Osteoblast (primary cell): ENCODE measurements around the gene DUSP1. TPM values are rescaled to one million over a fixed set of nuclear protein-coding genes. Genes with fewer than 3 reads are reported as not detected.

Source experiments
- DNase-seq: peaks from one replicate; pipeline ENCODE4 v3.0.0; 2011; ENCODE audit warnings: low spot score, mixed read lengths; ENCODE audit not compliant: insufficient read length; ENCODE audit errors: missing footprints
- H2AFZ ChIP-seq: 2 replicates; pipeline ENCODE4 v1.6.0; 2011; ENCODE audit warnings: mild to moderate bottlenecking, low read length
- H3K27ac ChIP-seq: 2 replicates; pipeline ENCODE4 v1.5.1; 2011; ENCODE audit warnings: mild to moderate bottlenecking, low read depth, low read length, moderate library complexity
- H3K27me3 ChIP-seq: 2 replicates; pipeline ENCODE4 v1.6.0; 2012; ENCODE audit warnings: mild to moderate bottlenecking, control low read depth, inconsistent platforms, low read length, moderate library complexity; ENCODE audit not compliant: insufficient read depth
- H3K36me3 ChIP-seq: 2 replicates; pipeline ENCODE4 v1.5.1; 2011; ENCODE audit warnings: mild to moderate bottlenecking, low read length, control low read depth, moderate library complexity; ENCODE audit not compliant: insufficient read depth
- H3K4me1 ChIP-seq: 2 replicates; pipeline ENCODE4 v1.5.1; 2011; ENCODE audit warnings: mild to moderate bottlenecking, low read length, control low read depth, moderate library complexity; ENCODE audit not compliant: insufficient read depth
- H3K4me2 ChIP-seq: 2 replicates; pipeline ENCODE4 v1.6.0; 2011; ENCODE audit warnings: mild to moderate bottlenecking, low read length; ENCODE audit not compliant: insufficient read depth
- H3K4me3 ChIP-seq: fragments of 200-600 bp; sonication (generic); 3 replicates; pipeline ENCODE4 v1.5.1; 2012; ENCODE audit warnings: mild to moderate bottlenecking, low read length, inconsistent platforms; ENCODE audit not compliant: insufficient read depth
- H3K79me2 ChIP-seq: 2 replicates; pipeline ENCODE4 v1.6.0; 2012; ENCODE audit warnings: mild to moderate bottlenecking, low read length, control low read depth, inconsistent platforms; ENCODE audit not compliant: insufficient read depth
- H3K9me3 ChIP-seq: 2 replicates; pipeline ENCODE4 v1.5.1; 2011; ENCODE audit warnings: low read depth, low read length, control low read depth
- H4K20me1 ChIP-seq: 2 replicates; pipeline ENCODE4 v1.6.0; 2012; ENCODE audit warnings: mild to moderate bottlenecking, low read length, control low read depth; ENCODE audit not compliant: insufficient read depth
- CTCF ChIP-seq: IDR thresholded peaks from 2 replicates; pipeline ENCODE4 v1.5.1; 2011; ENCODE audit warnings: mild to moderate bottlenecking, low read depth, low read length, moderate library complexity; ENCODE audit errors: extremely low read depth
- total RNA-seq: library from RNA; depleted of rRNA; stranded (reverse); fragments of >200 nt; gene quantifications from 2 replicates; pipeline ENCODE4 v1.2.3, GENCODE V29; 2012

Gene DUSP1
- total RNA-seq, 1 donor, result 74.6 TPM

GRCh38 chr5:172745838-172746237 is 25.2 kb downstream of the DUSP1 start:
- no peaks in the 10 kb centered on the region for H4K20me1 ChIP-seq
- peaks cover 8% of the 10 kb centered on the region for H3K4me1 ChIP-seq
- H3K4me2 ChIP-seq, result no peak overlapping the region
- H3K27ac ChIP-seq, result no peak overlapping the region
- H3K4me3 ChIP-seq, result no peak overlapping the region
- H3K9me3 ChIP-seq, result no peaks in the 10 kb centered on the region
- no peaks in the 10 kb centered on the region for H3K27me3 ChIP-seq
- no peaks in the 10 kb centered on the region for H3K79me2 ChIP-seq
- DNase-seq, result no peak
- no peaks in the 10 kb centered on the region for H3K36me3 ChIP-seq
- no peak for TF ChIP-seq CTCF
- H2AFZ ChIP-seq, result no peak overlapping the region

- Histone ChIP-seq H3K4me1 (peaks cover 11% of the 10 kb centered on the region), H3K9me3 (no peaks in the 10 kb centered on the region), H3K36me3 (no peaks in the 10 kb centered on the region), H3K27ac (no peak overlapping the region), H3K4me2 (no peak overlapping the region), H3K79me2 (no peaks in the 10 kb centered on the region), H4K20me1 (no peaks in the 10 kb centered on the region), H2AFZ (no peak overlapping the region), H3K27me3 (no peaks in the 10 kb centered on the region), H3K4me3 (no peak overlapping the region)
- no peak for TF ChIP-seq CTCF
- no peak for DNase-seq
These were observed 25.6 kb downstream of the DUSP1 start for GRCh38 chr5:172745406-172745805.

- Histone ChIP-seq H3K9me3 (no peaks in the 10 kb centered on the region), H4K20me1 (no peaks in the 10 kb centered on the region), H3K4me3 (no peak overlapping the region), H3K27me3 (no peaks in the 10 kb centered on the region), H2AFZ (no peak overlapping the region), H3K4me1 (peaks cover 15% of the 10 kb centered on the region), H3K36me3 (no peaks in the 10 kb centered on the region), H3K4me2 (no peak overlapping the region), H3K27ac (no peak overlapping the region), H3K79me2 (no peaks in the 10 kb centered on the region)
- no peak for DNase-seq
- no peak for TF ChIP-seq CTCF
These were observed 26.6 kb downstream of the DUSP1 start for GRCh38 chr5:172744123-172745104.
